HepG2 (cell line): ENCODE results near the gene SDR9C7.

Source experiments
- REST ChIP-seq, 2 experiments: IDR thresholded peaks; 2 replicates each; pipeline ENCODE4 v1.6.1; 2011 to 2012; ENCODE audit warnings: low read length in 2 of 2, borderline replicate concordance in 1 of 2, low read depth in 1 of 2, mild to moderate bottlenecking in 1 of 2, moderate library complexity in 1 of 2
- TAF1 ChIP-seq: sonication (generic); formaldehyde crosslinking; IDR thresholded peaks from 2 replicates; pipeline ENCODE4 v1.4.0; 2020; ENCODE audit warnings: missing genetic modification reagents

- TF ChIP-seq REST (IDR thresholded peaks at IDR 0.05; ENCODE audit: borderline replicate concordance in 1 of 2, low read depth in 1 of 2, low read length in 2 of 2) (no peak), TAF1 (CRISPR knock-in tag) (no peak)
Measured at GRCh38 chr12:56896082-56896481, 38.1 kb downstream of the SDR9C7 start.
